Measurements from ENCODE around the gene GNPTAB.

GNPTAB gene

DNA sequence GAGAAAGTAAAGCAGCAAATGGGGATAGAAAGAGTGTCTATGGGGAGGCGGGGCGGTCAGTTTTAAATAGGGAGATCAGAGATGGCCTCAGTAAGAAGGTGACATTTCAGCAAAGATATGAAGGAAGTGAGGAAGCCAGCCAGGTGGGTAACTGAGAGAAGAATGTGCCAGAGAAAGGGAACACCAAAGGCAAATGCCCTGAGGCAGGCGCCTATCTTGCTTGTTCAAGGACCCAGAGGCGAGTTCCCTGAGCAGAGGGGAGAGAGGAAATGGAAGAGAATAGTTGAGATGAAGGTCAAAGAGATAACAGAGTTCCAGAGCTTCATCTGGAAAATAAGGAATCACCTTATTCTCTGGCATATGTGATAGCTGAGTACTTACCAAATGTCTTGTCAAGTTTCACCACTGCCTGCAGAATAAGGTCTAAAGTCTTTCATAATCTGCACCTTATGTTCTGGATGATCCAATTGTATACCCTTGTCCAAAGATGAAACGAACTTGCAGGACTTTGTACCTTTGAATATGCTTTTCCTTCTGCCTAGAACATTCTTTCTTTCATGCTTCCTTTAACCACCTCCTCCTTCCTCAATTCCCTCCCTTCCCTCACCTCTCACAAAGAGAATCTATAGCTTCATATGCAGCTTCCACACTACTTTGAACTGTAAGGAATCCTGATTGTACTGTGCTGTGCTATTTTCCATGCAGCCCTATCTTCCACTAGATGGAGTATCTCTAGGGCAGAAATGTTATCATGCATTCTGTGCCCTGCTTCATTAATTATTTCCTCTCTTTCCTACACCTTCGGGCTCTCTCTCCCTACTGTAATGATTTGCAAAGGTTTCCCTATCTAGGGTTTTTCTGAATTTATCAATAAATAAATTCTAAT is 38.5 kb downstream of the GNPTAB start:
- peaks cover 34% of the 10 kb centered on the region for H3K4me1 Mint-ChIP-seq
- peak overlapping the region; percentile 73 for H3K27ac Mint-ChIP-seq (ENCODE audit: low read depth)
- no peak overlapping the region for H3K4me3 Mint-ChIP-seq
- ATAC-seq (replicated peaks; ENCODE audit: extremely low read depth, poor library complexity, severe bottlenecking): no peak
- no peaks in the 10 kb centered on the region for H3K9me3 Mint-ChIP-seq
- H3K36me3 Mint-ChIP-seq (ENCODE audit: insufficient read depth): peaks cover 23% of the 10 kb centered on the region
- DNase-seq (ENCODE audit: low spot score in 2 of 2): no peak
- no peaks in the 10 kb centered on the region for H3K27me3 Mint-ChIP-seq

DNA sequence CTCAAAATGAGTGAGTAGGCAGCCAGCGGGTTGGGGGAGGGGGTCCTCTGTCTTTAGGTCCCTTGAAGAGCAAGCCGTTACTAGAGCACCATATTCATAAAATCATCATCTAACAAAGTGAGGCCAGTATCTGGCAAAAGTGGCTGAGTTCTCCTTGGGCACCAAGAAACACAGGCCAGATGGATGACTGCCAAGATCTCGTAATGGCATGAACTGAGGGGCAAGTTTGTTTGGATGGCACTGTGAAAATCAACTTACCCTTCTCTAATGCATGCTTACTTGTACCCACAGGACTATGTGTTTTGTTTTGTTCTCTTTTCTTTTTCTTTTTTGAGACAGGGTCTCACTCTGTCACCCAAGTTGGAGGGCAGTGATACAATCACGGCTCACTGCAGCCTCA is 41.6 kb downstream of the GNPTAB start:
- Mint-ChIP-seq H3K27ac (ENCODE audit: low read depth) (no peak overlapping the region), H3K4me1 (peaks cover 28% of the 10 kb centered on the region), H3K36me3 (ENCODE audit: insufficient read depth) (peaks cover 30% of the 10 kb centered on the region), H3K9me3 (no peaks in the 10 kb centered on the region), H3K27me3 (no peaks in the 10 kb centered on the region), H3K4me3 (no peak overlapping the region)
- no peak for DNase-seq (ENCODE audit: low spot score in 2 of 2)
- ATAC-seq (replicated peaks; ENCODE audit: extremely low read depth, poor library complexity, severe bottlenecking): no peak

DNA sequence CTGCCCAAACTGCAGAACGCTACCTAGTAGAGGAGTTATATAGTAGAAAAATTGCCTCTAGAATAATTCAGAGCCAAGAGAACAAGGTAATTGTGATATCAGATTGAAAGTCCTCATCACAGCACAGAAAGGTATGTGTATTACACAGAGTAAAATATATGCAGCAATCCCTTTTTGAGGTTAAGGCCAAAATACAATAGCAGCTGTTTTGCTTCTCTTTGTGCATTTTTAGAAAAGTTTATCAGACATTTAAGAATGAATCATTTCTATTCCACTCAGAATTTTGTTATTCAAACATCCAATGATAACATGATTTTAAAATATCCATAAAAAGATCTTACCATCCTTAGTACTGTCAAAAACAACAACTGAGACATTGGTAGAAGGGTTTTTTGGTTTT is 45.1 kb downstream of the GNPTAB start:
- DNase-seq (ENCODE audit: low spot score in 2 of 2) (no peak), ATAC-seq (replicated peaks; ENCODE audit: extremely low read depth, poor library complexity, severe bottlenecking) (no peak)
- H3K4me3 Mint-ChIP-seq: no peak overlapping the region
- H3K27me3 Mint-ChIP-seq: no peaks in the 10 kb centered on the region
- no peak overlapping the region for H3K27ac Mint-ChIP-seq (ENCODE audit: low read depth)
- H3K4me1 Mint-ChIP-seq: peaks cover 5% of the 10 kb centered on the region
- peaks cover 31% of the 10 kb centered on the region for H3K36me3 Mint-ChIP-seq (ENCODE audit: insufficient read depth)
- no peaks in the 10 kb centered on the region for H3K9me3 Mint-ChIP-seq

DNA sequence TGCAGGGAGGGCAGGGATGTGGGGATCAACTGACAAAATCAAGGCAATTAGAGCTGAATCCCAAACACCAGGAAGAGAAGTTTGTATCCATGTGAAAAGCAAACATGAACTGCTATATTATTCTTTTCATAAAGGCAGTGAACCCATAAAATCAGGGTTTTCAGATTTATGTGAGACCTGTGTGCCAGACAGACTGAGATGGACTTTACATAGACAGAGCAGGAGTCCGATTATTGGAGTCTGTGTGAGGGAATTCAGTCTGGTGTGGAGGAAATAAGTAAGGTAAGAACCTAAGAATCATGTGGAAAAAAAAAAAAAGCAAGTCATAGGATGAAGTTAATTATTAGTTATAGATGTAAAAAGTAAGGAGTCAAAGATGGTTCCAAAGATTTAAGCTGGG is 46.4 kb downstream of the GNPTAB start:
- H3K9me3 Mint-ChIP-seq: no peaks in the 10 kb centered on the region
- no peak overlapping the region for H3K27ac Mint-ChIP-seq (ENCODE audit: low read depth)
- peaks cover 5% of the 10 kb centered on the region for H3K4me1 Mint-ChIP-seq
- peaks cover 28% of the 10 kb centered on the region for H3K36me3 Mint-ChIP-seq (ENCODE audit: insufficient read depth)
- no peak overlapping the region for H3K4me3 Mint-ChIP-seq
- H3K27me3 Mint-ChIP-seq: no peaks in the 10 kb centered on the region
- ATAC-seq (replicated peaks; ENCODE audit: extremely low read depth, poor library complexity, severe bottlenecking): no peak
- no peak for DNase-seq (ENCODE audit: low spot score in 2 of 2)

DNA sequence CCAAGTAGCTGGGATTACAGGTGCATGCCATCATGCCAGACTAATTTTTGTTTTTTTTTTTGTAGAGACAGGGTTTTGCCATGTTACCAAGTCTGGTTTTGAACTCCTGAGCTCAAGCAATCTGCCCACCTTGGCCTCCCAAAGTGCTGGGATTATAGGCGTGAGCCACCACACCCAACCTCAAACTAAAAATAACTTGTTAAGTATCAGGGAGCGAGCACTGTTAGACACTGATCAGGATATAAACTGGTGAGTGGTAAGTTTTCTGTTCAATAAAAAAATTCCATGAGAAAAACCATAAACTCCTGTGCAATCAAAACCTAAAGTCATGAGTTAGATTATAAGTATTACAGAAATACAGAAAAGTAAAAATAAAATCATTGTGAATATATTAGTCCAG is 46.9 kb downstream of the GNPTAB start:
- ATAC-seq (replicated peaks; ENCODE audit: extremely low read depth, poor library complexity, severe bottlenecking): no peak
- Mint-ChIP-seq H3K27ac (ENCODE audit: low read depth) (no peak overlapping the region), H3K27me3 (no peaks in the 10 kb centered on the region), H3K36me3 (ENCODE audit: insufficient read depth) (peaks cover 27% of the 10 kb centered on the region), H3K4me1 (peaks cover 5% of the 10 kb centered on the region), H3K4me3 (no peak overlapping the region), H3K9me3 (no peaks in the 10 kb centered on the region)
- no peak for DNase-seq (ENCODE audit: low spot score in 2 of 2)

DNA sequence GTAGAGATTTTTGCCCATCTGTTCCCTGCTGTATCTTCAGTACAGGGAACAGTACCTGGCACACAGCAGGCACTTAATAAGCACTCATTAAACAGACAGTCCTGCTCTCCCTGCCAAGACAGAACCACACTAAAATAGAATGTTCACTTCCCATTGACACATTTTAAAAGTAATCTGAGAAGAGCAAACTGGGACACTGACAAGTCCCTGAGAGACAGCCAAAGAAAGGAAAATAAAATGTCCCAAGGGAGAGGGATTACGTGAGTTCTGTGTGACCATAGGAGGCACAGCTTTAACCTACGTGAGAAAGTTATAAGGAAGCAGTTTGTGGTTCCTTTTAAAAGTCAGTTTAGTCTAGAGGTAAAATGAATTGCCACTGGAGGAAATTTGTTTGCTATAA is 47.6 kb downstream of the GNPTAB start:
- ATAC-seq (replicated peaks; ENCODE audit: extremely low read depth, poor library complexity, severe bottlenecking) (no peak), DNase-seq (ENCODE audit: low spot score in 2 of 2) (no peak)
- Mint-ChIP-seq H3K4me1 (peaks cover 5% of the 10 kb centered on the region), H3K27me3 (no peaks in the 10 kb centered on the region), H3K36me3 (ENCODE audit: insufficient read depth) (peaks cover 25% of the 10 kb centered on the region), H3K4me3 (no peak overlapping the region), H3K27ac (ENCODE audit: low read depth) (peak overlapping the region; percentile 71), H3K9me3 (no peaks in the 10 kb centered on the region)

DNA sequence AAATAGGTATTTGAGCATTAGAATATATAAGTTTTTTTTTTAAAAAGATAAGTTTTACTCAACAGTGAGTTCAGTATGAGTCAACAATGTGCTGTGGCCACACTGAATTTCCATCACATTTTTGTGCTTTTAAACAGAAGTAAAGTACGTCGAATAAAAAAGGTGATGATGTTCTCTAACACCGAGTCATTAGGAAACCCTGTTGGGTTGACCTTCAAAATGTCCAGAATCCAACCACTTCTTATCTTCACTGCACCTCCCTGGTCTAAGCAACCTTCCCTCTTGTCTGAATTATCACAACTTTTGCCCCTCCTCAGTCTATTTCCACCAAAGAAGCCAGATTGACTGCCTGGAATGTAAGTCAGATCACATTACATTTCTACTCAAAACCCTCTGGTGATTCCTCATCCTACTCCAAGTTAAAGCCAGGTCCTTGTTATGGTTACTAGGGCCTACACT is 48.5 kb downstream of the GNPTAB start:
- H3K27me3 Mint-ChIP-seq: no peaks in the 10 kb centered on the region
- peak overlapping the region; percentile 71 for H3K27ac Mint-ChIP-seq (ENCODE audit: low read depth)
- DNase-seq (ENCODE audit: low spot score in 2 of 2) (no peak), ATAC-seq (replicated peaks; ENCODE audit: extremely low read depth, poor library complexity, severe bottlenecking) (no peak)
- peaks cover 5% of the 10 kb centered on the region for H3K4me1 Mint-ChIP-seq
- H3K9me3 Mint-ChIP-seq: no peaks in the 10 kb centered on the region
- H3K4me3 Mint-ChIP-seq: no peak overlapping the region
- H3K36me3 Mint-ChIP-seq (ENCODE audit: insufficient read depth): peaks cover 22% of the 10 kb centered on the region

DNA sequence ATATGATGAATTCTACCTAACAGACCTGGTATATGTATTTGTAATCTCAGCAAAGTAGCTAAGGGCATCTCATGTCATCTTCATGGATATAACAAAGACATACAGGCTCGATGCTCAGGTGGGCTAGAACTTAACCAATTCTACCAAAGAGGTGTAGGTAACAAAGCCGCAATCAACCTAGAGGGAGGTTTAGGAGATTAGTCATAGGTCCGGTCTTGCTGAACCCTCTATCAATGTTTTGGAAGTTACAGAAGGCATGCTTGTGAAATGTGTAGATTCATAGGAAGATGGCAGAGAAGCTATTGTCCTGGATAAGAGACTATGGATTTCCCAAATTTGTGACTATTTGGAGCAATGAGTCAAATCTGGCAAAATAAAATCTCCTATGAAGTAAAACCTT is 48.9 kb downstream of the GNPTAB start:
- ATAC-seq (replicated peaks; ENCODE audit: extremely low read depth, poor library complexity, severe bottlenecking) (no peak), DNase-seq (ENCODE audit: low spot score in 2 of 2) (no peak)
- Mint-ChIP-seq H3K9me3 (no peaks in the 10 kb centered on the region), H3K4me1 (peaks cover 5% of the 10 kb centered on the region), H3K27me3 (no peaks in the 10 kb centered on the region), H3K4me3 (no peak overlapping the region), H3K27ac (ENCODE audit: low read depth) (no peak overlapping the region), H3K36me3 (ENCODE audit: insufficient read depth) (peaks cover 18% of the 10 kb centered on the region)

DNA sequence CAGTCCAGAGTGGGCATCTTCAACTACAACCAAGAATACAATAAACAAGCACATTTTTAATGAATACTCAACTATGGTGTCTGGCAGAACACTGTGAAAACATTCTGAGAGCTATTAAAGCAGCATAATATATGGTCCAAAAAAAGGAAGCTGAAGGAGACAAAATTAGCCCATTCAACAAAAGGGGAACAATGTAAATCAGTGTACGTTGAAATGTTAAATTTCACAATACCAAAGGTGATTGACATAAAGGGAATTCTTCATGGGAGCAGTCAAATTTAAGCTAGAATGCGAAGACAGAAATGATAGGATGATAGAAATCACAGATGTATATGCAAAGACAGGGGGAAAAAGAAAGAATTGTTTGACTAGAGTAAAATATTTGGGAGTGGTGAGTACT is 50.2 kb downstream of the GNPTAB start:
- ATAC-seq (replicated peaks; ENCODE audit: extremely low read depth, poor library complexity, severe bottlenecking): no peak
- no peaks in the 10 kb centered on the region for H3K27me3 Mint-ChIP-seq

DNA sequence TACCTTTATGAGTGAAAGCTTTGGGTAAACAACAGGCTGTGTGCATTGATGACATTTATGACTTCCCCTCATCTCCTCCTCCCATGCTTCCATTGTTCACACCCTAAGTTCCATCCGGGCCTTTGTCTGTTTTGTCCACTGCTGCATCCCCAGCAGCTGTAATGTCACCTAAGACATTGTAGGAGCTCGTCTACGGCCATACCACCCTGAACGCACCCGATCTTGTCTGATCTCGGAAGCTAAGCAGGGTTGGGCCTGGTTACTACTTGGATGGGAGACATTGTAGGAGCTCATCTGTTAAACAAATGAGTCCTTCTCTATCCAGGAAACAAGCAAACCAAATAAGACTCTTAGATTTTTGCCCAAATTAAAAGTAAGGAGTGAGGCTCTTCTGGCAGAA is 51.1 kb downstream of the GNPTAB start:
- peaks cover 5% of the 10 kb centered on the region for H3K4me1 Mint-ChIP-seq
- H3K4me3 Mint-ChIP-seq: no peak overlapping the region
- no peaks in the 10 kb centered on the region for H3K9me3 Mint-ChIP-seq
- peaks cover 20% of the 10 kb centered on the region for H3K36me3 Mint-ChIP-seq (ENCODE audit: insufficient read depth)
- no peak overlapping the region for H3K27ac Mint-ChIP-seq (ENCODE audit: low read depth)
- DNase-seq (ENCODE audit: low spot score in 2 of 2): no peak
- no peaks in the 10 kb centered on the region for H3K27me3 Mint-ChIP-seq
- no peak for ATAC-seq (replicated peaks; ENCODE audit: extremely low read depth, poor library complexity, severe bottlenecking)

More for the DNA sequence above, 50.2 kb downstream of the GNPTAB start:
- no peak overlapping the region for H3K27ac Mint-ChIP-seq (ENCODE audit: low read depth)
- DNase-seq (ENCODE audit: low spot score in 2 of 2): no peak
- peaks cover 20% of the 10 kb centered on the region for H3K36me3 Mint-ChIP-seq (ENCODE audit: insufficient read depth)
- H3K9me3 Mint-ChIP-seq: no peaks in the 10 kb centered on the region
- H3K4me3 Mint-ChIP-seq: no peak overlapping the region
- H3K4me1 Mint-ChIP-seq: peaks cover 5% of the 10 kb centered on the region

DNA sequence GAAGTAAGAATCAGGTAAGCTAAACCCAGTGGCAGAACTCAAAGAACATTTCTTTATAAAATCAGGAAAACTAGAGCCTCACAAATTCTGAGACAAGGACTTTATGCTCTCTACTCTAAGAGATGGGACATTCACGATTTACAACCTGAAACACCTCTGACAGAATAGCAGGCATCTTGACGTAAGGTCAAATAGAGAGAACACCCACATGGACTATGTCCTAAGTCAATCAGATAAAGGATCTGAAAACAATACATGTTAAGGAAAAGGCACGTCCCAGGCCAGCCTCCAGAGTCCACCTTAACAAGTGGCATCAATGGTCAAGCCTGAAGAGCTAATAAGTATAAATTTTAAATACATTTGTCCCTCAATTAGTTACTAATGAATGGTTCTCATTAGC is 51.6 kb downstream of the GNPTAB start:
- Mint-ChIP-seq H3K9me3 (no peaks in the 10 kb centered on the region), H3K27me3 (no peaks in the 10 kb centered on the region), H3K36me3 (ENCODE audit: insufficient read depth) (peaks cover 19% of the 10 kb centered on the region), H3K4me3 (no peak overlapping the region), H3K4me1 (peaks cover 5% of the 10 kb centered on the region), H3K27ac (ENCODE audit: low read depth) (no peak overlapping the region)
- no peak for ATAC-seq (replicated peaks; ENCODE audit: extremely low read depth, poor library complexity, severe bottlenecking)
- DNase-seq (ENCODE audit: low spot score in 2 of 2): no peak

DNA sequence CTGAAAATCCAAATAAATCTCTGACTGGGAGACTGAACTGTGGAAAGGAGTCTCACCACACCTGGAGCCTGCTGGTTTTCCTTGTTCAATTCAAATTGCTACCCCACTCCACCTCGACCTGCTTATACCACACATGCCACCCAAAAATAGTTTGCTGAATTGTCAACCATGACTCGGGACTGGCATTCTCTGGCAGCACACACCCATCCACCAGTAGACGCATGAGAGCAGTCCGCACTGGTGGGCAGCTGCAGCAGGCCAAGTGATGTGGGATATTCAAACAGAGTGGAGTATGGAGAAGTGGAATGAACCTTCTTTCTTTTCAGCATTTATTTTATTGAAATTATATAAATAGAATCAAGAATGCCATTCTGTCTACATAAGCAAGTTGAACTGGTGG is 52.8 kb downstream of the GNPTAB start:
- no peaks in the 10 kb centered on the region for H3K9me3 Mint-ChIP-seq
- peaks cover 5% of the 10 kb centered on the region for H3K4me1 Mint-ChIP-seq
- no peak overlapping the region for H3K4me3 Mint-ChIP-seq
- no peaks in the 10 kb centered on the region for H3K27me3 Mint-ChIP-seq
- ATAC-seq (replicated peaks; ENCODE audit: extremely low read depth, poor library complexity, severe bottlenecking) (no peak), DNase-seq (ENCODE audit: low spot score in 2 of 2) (no peak)
- no peak overlapping the region for H3K27ac Mint-ChIP-seq (ENCODE audit: low read depth)
- peaks cover 14% of the 10 kb centered on the region for H3K36me3 Mint-ChIP-seq (ENCODE audit: insufficient read depth)

DNA sequence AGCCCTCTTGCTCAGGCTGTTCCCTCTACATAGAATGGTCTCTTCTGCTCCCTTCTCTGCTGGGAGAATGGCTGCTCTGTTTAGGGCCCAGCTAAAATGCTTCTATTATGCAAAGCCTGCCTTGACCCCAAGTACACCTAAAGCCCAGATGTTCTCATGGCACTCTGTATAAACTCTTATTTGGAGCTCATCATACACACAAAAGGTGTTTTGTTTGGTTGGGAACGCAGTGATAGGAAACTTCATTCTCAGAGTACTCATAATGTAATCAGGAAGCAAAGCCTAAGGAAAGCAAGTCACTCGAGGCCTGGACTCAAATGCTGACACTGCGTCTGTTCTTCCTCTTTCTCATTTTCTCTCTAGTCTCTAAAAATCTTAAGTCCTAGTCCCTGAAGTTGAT is 53.3 kb downstream of the GNPTAB start:
- ATAC-seq (replicated peaks; ENCODE audit: extremely low read depth, poor library complexity, severe bottlenecking): no peak
- H3K27me3 Mint-ChIP-seq: no peaks in the 10 kb centered on the region
- H3K27ac Mint-ChIP-seq (ENCODE audit: low read depth): no peak overlapping the region
- H3K36me3 Mint-ChIP-seq (ENCODE audit: insufficient read depth): peaks cover 12% of the 10 kb centered on the region
- H3K9me3 Mint-ChIP-seq: no peaks in the 10 kb centered on the region
- H3K4me1 Mint-ChIP-seq: peaks cover 5% of the 10 kb centered on the region
- no peak for DNase-seq (ENCODE audit: low spot score in 2 of 2)
- no peak overlapping the region for H3K4me3 Mint-ChIP-seq
